Esophagus muscularis mucosa (tissue), 4 donors: Measurements from ENCODE around the gene EXOSC5.

Experiments used
- EP300 ChIP-seq: sonication (generic); formaldehyde crosslinking; IDR thresholded peaks from one replicate; pipeline ENCODE4 v1.6.1; 2017; ENCODE audit warnings: antibody characterized with exemption
- POLR2A ChIP-seq: fragments of 450-650 bp; IDR thresholded peaks from one replicate; pipeline ENCODE4 v1.6.1; 2017; ENCODE audit warnings: antibody characterized with exemption, moderate library complexity, mild to moderate bottlenecking, low read depth
- POLR2AphosphoS5 ChIP-seq, 2 donors: sonication (generic); formaldehyde crosslinking; IDR thresholded peaks; one replicate each; pipeline ENCODE4 v1.6.1; 2017; ENCODE audit warnings: antibody characterized with exemption in 2 of 2
- TF ChIP-seq, protein P1 (sequence below), 3 experiments: fragments of 200-600 bp in 2 of 3; fragments of 450-650 bp in 1 of 3; sonication (generic) in 2 of 3; IDR thresholded peaks; one replicate each; pipeline ENCODE4 v1.5.1; 2017 to 2019; ENCODE audit warnings: antibody characterized with exemption in 3 of 3, mild to moderate bottlenecking in 2 of 3, moderate library complexity in 1 of 3

DNA sequence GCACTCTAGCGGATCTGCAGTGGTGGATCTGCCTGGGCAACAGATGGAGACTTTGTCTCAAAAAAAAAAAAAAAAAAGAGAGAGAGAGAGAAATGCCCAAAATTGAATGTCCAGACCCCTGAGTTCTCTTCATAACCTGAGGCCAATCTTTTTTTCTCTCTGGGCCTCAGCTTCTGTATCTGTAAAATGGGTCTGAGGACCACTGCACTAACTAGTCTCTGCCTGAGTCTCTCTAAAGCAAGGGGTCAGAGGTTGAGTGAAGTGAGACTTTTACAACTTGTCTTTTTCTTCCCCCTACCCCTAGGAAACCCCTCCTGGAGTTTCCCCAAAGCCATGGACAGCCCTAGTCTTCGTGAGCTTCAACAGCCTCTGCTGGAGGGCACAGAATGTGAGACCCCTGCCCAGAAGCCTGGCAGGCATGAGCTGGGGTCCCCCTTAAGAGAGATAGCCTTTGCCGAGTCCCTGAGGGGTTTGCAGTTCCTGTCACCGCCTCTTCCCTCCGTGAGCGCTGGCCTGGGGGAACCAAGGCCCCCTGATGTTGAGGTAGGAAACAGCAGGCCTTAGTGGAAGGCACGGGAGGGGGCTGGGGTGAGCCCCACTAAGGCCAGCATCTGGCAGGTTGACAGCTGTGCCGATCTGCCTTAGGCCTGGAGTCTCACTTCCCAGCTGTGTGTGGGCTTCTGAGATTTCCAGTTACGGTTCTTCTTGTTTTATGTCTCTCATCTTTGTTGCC is 19.0 kb downstream of the EXOSC5 start:
- TF ChIP-seq, protein P1, sequence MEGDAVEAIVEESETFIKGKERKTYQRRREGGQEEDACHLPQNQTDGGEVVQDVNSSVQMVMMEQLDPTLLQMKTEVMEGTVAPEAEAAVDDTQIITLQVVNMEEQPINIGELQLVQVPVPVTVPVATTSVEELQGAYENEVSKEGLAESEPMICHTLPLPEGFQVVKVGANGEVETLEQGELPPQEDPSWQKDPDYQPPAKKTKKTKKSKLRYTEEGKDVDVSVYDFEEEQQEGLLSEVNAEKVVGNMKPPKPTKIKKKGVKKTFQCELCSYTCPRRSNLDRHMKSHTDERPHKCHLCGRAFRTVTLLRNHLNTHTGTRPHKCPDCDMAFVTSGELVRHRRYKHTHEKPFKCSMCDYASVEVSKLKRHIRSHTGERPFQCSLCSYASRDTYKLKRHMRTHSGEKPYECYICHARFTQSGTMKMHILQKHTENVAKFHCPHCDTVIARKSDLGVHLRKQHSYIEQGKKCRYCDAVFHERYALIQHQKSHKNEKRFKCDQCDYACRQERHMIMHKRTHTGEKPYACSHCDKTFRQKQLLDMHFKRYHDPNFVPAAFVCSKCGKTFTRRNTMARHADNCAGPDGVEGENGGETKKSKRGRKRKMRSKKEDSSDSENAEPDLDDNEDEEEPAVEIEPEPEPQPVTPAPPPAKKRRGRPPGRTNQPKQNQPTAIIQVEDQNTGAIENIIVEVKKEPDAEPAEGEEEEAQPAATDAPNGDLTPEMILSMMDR (IDR thresholded peaks at IDR 0.05), result peak in 1 of 3 experiments; percentile 8
- no peak for TF ChIP-seq POLR2AphosphoS5 (IDR thresholded peaks at IDR 0.05)
- no peak for TF ChIP-seq EP300
- TF ChIP-seq POLR2A, result no peak
